IMR-90 (cell line): ENCODE measurements around the gene MECP2. TPM values are rescaled to one million over a fixed set of nuclear protein-coding genes. Genes with fewer than 3 reads are reported as not detected.

ENCODE experiments used
- ATAC-seq: fragments of 200-7000 bp; cut with Tn5 transposase; 2 replicates; pipeline ENCODE4 v1.9.1; 2020; ENCODE audit warnings: low read depth, mild to moderate bottlenecking, moderate library complexity
- BruUV-seq: library from RNA; stranded (reverse); fragments of 400-500 nt; replicated peaks from 2 replicates; lab custom pipeline; 2021; lab: Mats Ljungman, UMichigan
- CTCF ChIA-PET: fragments of 300-600 bp; formaldehyde crosslinking; extraction: SDS; loops from one replicate; lab custom pipeline; 2021; ENCODE audit warnings: antibody characterized with exemption; lab: Yijun Ruan, JAX
- POLR2A ChIA-PET: fragments of 300-600 bp; sonication (Branson Sonifier 250); formaldehyde crosslinking; loops from one replicate; lab custom pipeline; 2022; ENCODE audit warnings: antibody characterized with exemption; ENCODE audit not compliant: unreplicated experiment; lab: Charles Lee
- DNase-seq: peaks from one replicate; pipeline ENCODE4 v3.0.0; 2013
- H2AFZ ChIP-seq: replicated peaks from 2 replicates; pipeline ENCODE3; 2013; ENCODE audit warnings: low read length, mild to moderate bottlenecking; ENCODE audit not compliant: poor library complexity
- H2AK5ac ChIP-seq: 2 replicates; pipeline ENCODE4 v1.6.1; 2013; ENCODE audit warnings: low read depth, low read length, inconsistent platforms
- H2AK9ac ChIP-seq: replicated peaks from 2 replicates; pipeline ENCODE3; 2013; ENCODE audit warnings: mild to moderate bottlenecking, low read depth, low read length, moderate library complexity; ENCODE audit not compliant: poor library complexity
- H2BK120ac ChIP-seq: 2 replicates; pipeline ENCODE4 v1.6.1; 2013; ENCODE audit warnings: low read depth, low read length, inconsistent platforms
- H2BK15ac ChIP-seq: 3 replicates; pipeline ENCODE4 v1.6.1; 2013; ENCODE audit warnings: low read depth, low read length, inconsistent platforms
- H2BK20ac ChIP-seq: 2 replicates; pipeline ENCODE4 v1.6.1; 2013; ENCODE audit warnings: low read depth, mild to moderate bottlenecking, inconsistent platforms, low read length, moderate library complexity
- H2BK5ac ChIP-seq: 2 replicates; pipeline ENCODE4 v1.6.1; 2013; ENCODE audit warnings: mild to moderate bottlenecking, low read depth, low read length, inconsistent platforms; ENCODE audit not compliant: poor library complexity, severe bottlenecking
- H3K14ac ChIP-seq: replicated peaks from 2 replicates; pipeline ENCODE4 v1.6.1; 2013; ENCODE audit warnings: low read depth, low read length, inconsistent platforms
- H3K18ac ChIP-seq: 2 replicates; pipeline ENCODE4 v1.6.1; 2013; ENCODE audit warnings: low read depth, low read length, control low read depth
- H3K23ac ChIP-seq: 2 replicates; pipeline ENCODE4 v1.6.1; 2013; ENCODE audit warnings: low read depth, low read length, inconsistent platforms
- H3K27ac ChIP-seq: 2 replicates; pipeline ENCODE4 v1.5.1; 2013; ENCODE audit warnings: mild to moderate bottlenecking, control low read depth, low read length; ENCODE audit not compliant: insufficient read depth
- H3K27me3 ChIP-seq: 2 replicates; pipeline ENCODE4 v1.6.1; 2013; ENCODE audit warnings: low read length; ENCODE audit not compliant: control insufficient read depth, insufficient read depth
- H3K36me3 ChIP-seq: 2 replicates; pipeline ENCODE4 v1.6.1; 2013; ENCODE audit warnings: low read length, mixed read lengths; ENCODE audit not compliant: control insufficient read depth, insufficient read depth
- H3K4ac ChIP-seq: 2 replicates; pipeline ENCODE4 v1.6.1; 2013; ENCODE audit warnings: low read depth, low read length, inconsistent platforms
- H3K4me1 ChIP-seq: 2 replicates; pipeline ENCODE4 v1.6.1; 2013; ENCODE audit warnings: low read length, mixed read lengths; ENCODE audit not compliant: control insufficient read depth, insufficient read depth
- H3K4me2 ChIP-seq: 2 replicates; pipeline ENCODE4 v1.6.1; 2013; ENCODE audit warnings: low read depth, mild to moderate bottlenecking, control low read depth, low read length, moderate library complexity
- H3K4me3 ChIP-seq: 2 replicates; pipeline ENCODE4 v1.5.1; 2013; ENCODE audit warnings: low read depth, mild to moderate bottlenecking, control low read depth, low read length, moderate library complexity; ENCODE audit not compliant: insufficient read depth
- H3K56ac ChIP-seq: 2 replicates; pipeline ENCODE4 v1.6.1; 2013; ENCODE audit warnings: low read length, inconsistent platforms; ENCODE audit not compliant: insufficient read depth; ENCODE audit errors: extremely low read depth
- H3K79me1 ChIP-seq, 2 experiments: 2 replicates each; pipeline ENCODE4 v1.6.1; 2013; ENCODE audit warnings: low read length in 2 of 2, inconsistent platforms in 1 of 2, low read depth in 1 of 2
- H3K9ac ChIP-seq: 2 replicates; pipeline ENCODE4 v1.6.1; 2013; ENCODE audit warnings: low read depth, low read length, control low read depth
- H3K9me1 ChIP-seq: 2 replicates; pipeline ENCODE4 v1.6.1; 2013; ENCODE audit warnings: low read length, inconsistent platforms; ENCODE audit not compliant: insufficient read depth
- H3K9me3 ChIP-seq: 2 replicates; pipeline ENCODE4 v1.6.1; 2013; ENCODE audit warnings: low read length; ENCODE audit not compliant: control insufficient read depth, insufficient read depth
- H4K20me1 ChIP-seq: 2 replicates; pipeline ENCODE4 v1.6.1; 2013; ENCODE audit warnings: low read length, inconsistent platforms; ENCODE audit not compliant: insufficient read depth
- H4K5ac ChIP-seq: 2 replicates; pipeline ENCODE4 v1.6.1; 2013; ENCODE audit warnings: mild to moderate bottlenecking, low read depth, low read length, control low read depth
- H4K8ac ChIP-seq, 2 experiments: 2 replicates each; pipeline ENCODE4 v1.6.1; 2013; ENCODE audit warnings: low read depth in 2 of 2, low read length in 2 of 2, control low read depth in 1 of 2, inconsistent platforms in 1 of 2
- H4K91ac ChIP-seq: 2 replicates; pipeline ENCODE4 v1.6.1; 2013; ENCODE audit warnings: low read depth, low read length, inconsistent platforms; ENCODE audit not compliant: insufficient read depth
- CEBPB ChIP-seq: IDR thresholded peaks from 2 replicates; pipeline ENCODE4 v1.6.1; 2012; ENCODE audit warnings: low read depth, low read length, improper control_type of control experiment
- CHD1 ChIP-seq: IDR thresholded peaks from 2 replicates; pipeline ENCODE4 v1.6.1; 2012; ENCODE audit warnings: low read depth, low read length, improper control_type of control experiment
- MAFK ChIP-seq: IDR thresholded peaks from 2 replicates; pipeline ENCODE4 v1.6.1; 2012; ENCODE audit warnings: low read depth, low read length, improper control_type of control experiment
- MXI1 ChIP-seq: IDR thresholded peaks from 2 replicates; pipeline ENCODE4 v1.6.1; 2012; ENCODE audit warnings: low read depth, mild to moderate bottlenecking, low read length, moderate library complexity, borderline replicate concordance
- NFE2L2 ChIP-seq: fragments of 150-350 bp; IDR thresholded peaks from 2 replicates; pipeline ENCODE4 v1.6.1; 2016; ENCODE audit warnings: low read depth, mild to moderate bottlenecking, low read length
- RAD21 ChIP-seq: IDR thresholded peaks from 2 replicates; pipeline ENCODE4 v1.6.1; 2012; ENCODE audit warnings: low read length, improper control_type of control experiment
- RCOR1 ChIP-seq: IDR thresholded peaks from 2 replicates; pipeline ENCODE4 v1.6.1; 2012; ENCODE audit warnings: mild to moderate bottlenecking, low read length, improper control_type of control experiment; ENCODE audit not compliant: insufficient replicate concordance
- SMC3 ChIP-seq: fragments of 150-350 bp; IDR thresholded peaks from 2 replicates; pipeline ENCODE4 v1.6.1; 2016; ENCODE audit warnings: low read depth, mild to moderate bottlenecking, antibody characterized with exemption, low read length, moderate library complexity
- WGBS, 2 experiments: methylation state at CpG; one replicate each; pipeline versions ENCODE4 v1.1.5 to v1.1.7; 2013; ENCODE audit warnings: missing lambda C conversion rate in 2 of 2; ENCODE audit not compliant: insufficient read length in 1 of 2; ENCODE audit errors: extremely low coverage in 2 of 2; 5-methylcytosine and 5-hydroxymethylcytosine counted together
- dilution Hi-C: fragments of 300-500 bp; cut with HindIII; formaldehyde crosslinking; loops from one replicate; pipeline ENCODE4 v1.14.3; 2018; ENCODE audit warnings: low sequenced_read_pairs; ENCODE audit not compliant: unreplicated experiment
- in situ Hi-C: fragments of 300-500 bp; cut with MboI; formaldehyde crosslinking; loops from 3 replicates; pipeline ENCODE4 v1.14.3; 2019; ENCODE audit warnings: low sequenced_read_pairs, inconsistent platforms, mixed read lengths
- intact Hi-C: fragments of 100-400 bp; cut with micrococcal nuclease; formaldehyde crosslinking; loops from 2 replicates; pipeline ENCODE4 v1.10.0; 2022
- polyA plus RNA-seq, 3 experiments: library from polyadenylated mRNA; depleted of rRNA; stranded (reverse); fragments of >200 nt; gene quantifications; 2 replicates each; pipeline ENCODE4 v1.2.3, GENCODE V29; 2012; ENCODE audit warnings: low replicate concordance in 1 of 3
- total RNA-seq: library from RNA; depleted of rRNA; stranded (reverse); fragments of >200 nt; gene quantifications from 2 replicates; pipeline ENCODE4 v1.2.3, GENCODE V29; 2012
- TF ChIP-seq, protein P1 (sequence below): fragments of 150-350 bp; IDR thresholded peaks from 2 replicates; pipeline ENCODE4 v1.6.1; 2017; ENCODE audit warnings: mild to moderate bottlenecking, antibody characterized with exemption, low read length, low read depth
- TF ChIP-seq, protein P2 (sequence below): conservative IDR thresholded peaks from 2 replicates; pipeline ENCODE4 v1.5.1; 2012; ENCODE audit warnings: mild to moderate bottlenecking, low read depth, low read length, improper control_type of control experiment

The MECP2 gene
- total and polyA plus RNA-seq, 2 of the 4 experiments (the other 2 are of a cell fraction) = 8.4 to 10.1 TPM

DNA sequence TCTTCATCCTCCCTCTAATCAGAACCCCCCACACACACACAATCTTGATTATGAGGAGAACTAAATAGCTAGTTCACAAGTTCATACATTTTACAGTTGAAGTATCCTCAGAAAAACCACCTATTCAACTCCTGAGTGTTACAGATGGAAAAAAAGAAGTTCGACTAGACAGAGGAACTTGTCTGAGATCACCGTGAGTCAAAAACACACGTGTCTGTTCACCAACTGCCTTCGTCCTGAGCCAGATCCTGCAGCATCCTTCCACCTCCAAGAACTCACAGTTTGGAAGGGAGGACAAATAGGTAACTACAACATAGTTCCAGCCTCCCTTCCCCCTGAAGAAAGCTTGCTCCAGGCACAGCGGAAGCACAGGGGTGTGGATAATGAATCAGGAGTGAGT, 58.9 kb downstream of the MECP2 start:
- Histone ChIP-seq H2BK5ac (no peak overlapping the region), H3K36me3 (peaks cover 2% of the 10 kb centered on the region; the same call in 1 of the 2 replicates), H3K4me1 (peaks cover 19% of the 10 kb centered on the region), H3K9me1 (peaks cover 13% of the 10 kb centered on the region), H2AK9ac (no peak overlapping the region), H3K4me2 (no peak overlapping the region), H3K4ac (no peak overlapping the region), H3K9me3 (no peaks in the 10 kb centered on the region), H2BK15ac (no peak overlapping the region), H3K4me3 (no peak overlapping the region), H3K9ac (no peak overlapping the region), H2AK5ac (no peak overlapping the region), H3K18ac (no peak overlapping the region), H3K14ac (no peak overlapping the region), H4K8ac (no peak overlapping the region), H2BK120ac (no peak overlapping the region), H3K27ac (no peak overlapping the region), H3K27me3 (no peaks in the 10 kb centered on the region), H4K20me1 (peaks cover 31% of the 10 kb centered on the region), H4K5ac (no peak overlapping the region), H3K79me1 (peaks cover 10 to 60% of the 10 kb centered on the region in 2 experiments), H3K56ac (no peak overlapping the region), H2AFZ (no peak overlapping the region), H2BK20ac (no peak overlapping the region), H3K23ac (no peak overlapping the region), H4K91ac (no peak overlapping the region)
- ChIA-PET CTCF (no interaction called here), POLR2A (no interaction called here)
- ATAC-seq = no peak
- no CpG with 5 or more reads among the region's 5 CpGs for WGBS, 2 experiments
- in situ Hi-C loops = no loop called here
- BruUV-seq = no TSS peak
- no peak for DNase-seq
- dilution Hi-C loops = no loop called here
- TF ChIP-seq, protein P1, sequence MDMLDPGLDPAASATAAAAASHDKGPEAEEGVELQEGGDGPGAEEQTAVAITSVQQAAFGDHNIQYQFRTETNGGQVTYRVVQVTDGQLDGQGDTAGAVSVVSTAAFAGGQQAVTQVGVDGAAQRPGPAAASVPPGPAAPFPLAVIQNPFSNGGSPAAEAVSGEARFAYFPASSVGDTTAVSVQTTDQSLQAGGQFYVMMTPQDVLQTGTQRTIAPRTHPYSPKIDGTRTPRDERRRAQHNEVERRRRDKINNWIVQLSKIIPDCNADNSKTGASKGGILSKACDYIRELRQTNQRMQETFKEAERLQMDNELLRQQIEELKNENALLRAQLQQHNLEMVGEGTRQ = no peak
- no peak for TF ChIP-seq MAFK
- TF ChIP-seq, protein P2, sequence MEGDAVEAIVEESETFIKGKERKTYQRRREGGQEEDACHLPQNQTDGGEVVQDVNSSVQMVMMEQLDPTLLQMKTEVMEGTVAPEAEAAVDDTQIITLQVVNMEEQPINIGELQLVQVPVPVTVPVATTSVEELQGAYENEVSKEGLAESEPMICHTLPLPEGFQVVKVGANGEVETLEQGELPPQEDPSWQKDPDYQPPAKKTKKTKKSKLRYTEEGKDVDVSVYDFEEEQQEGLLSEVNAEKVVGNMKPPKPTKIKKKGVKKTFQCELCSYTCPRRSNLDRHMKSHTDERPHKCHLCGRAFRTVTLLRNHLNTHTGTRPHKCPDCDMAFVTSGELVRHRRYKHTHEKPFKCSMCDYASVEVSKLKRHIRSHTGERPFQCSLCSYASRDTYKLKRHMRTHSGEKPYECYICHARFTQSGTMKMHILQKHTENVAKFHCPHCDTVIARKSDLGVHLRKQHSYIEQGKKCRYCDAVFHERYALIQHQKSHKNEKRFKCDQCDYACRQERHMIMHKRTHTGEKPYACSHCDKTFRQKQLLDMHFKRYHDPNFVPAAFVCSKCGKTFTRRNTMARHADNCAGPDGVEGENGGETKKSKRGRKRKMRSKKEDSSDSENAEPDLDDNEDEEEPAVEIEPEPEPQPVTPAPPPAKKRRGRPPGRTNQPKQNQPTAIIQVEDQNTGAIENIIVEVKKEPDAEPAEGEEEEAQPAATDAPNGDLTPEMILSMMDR = no peak
- TF ChIP-seq CEBPB = no peak
- TF ChIP-seq RCOR1 = no peak
- TF ChIP-seq CHD1 = no peak
- TF ChIP-seq MXI1 = no peak
- no peak for TF ChIP-seq RAD21
- no peak for TF ChIP-seq NFE2L2
- TF ChIP-seq SMC3 = no peak
- intact Hi-C loops = no loop called here
